Muscle layer of colon (tissue), 2 donors: ENCODE results near the gene CRACR2A.

Experiments
- H3K27ac ChIP-seq: one replicate; pipeline ENCODE4 v1.7.0; 2013; ENCODE audit warnings: low read depth, mild to moderate bottlenecking, low read length, moderate library complexity
- H3K27me3 ChIP-seq, 2 donors: one replicate each; pipeline ENCODE4 v1.7.0; 2013; ENCODE audit warnings: low read length in 2 of 2, mild to moderate bottlenecking in 2 of 2; ENCODE audit not compliant: insufficient read depth in 2 of 2, control insufficient read depth in 1 of 2
- H3K36me3 ChIP-seq: one replicate; pipeline ENCODE4 v1.7.0; 2013; ENCODE audit warnings: mild to moderate bottlenecking, low read length; ENCODE audit not compliant: insufficient read depth
- H3K4me1 ChIP-seq: one replicate; pipeline ENCODE4 v1.7.0; 2013; ENCODE audit warnings: mild to moderate bottlenecking, low read length; ENCODE audit not compliant: insufficient read depth
- H3K4me3 ChIP-seq, 2 donors: one replicate each; pipeline ENCODE4 v1.7.0; 2013; ENCODE audit warnings: low read length in 2 of 2, low read depth in 1 of 2, mild to moderate bottlenecking in 1 of 2, moderate library complexity in 1 of 2
- H3K9ac ChIP-seq: one replicate; pipeline ENCODE4 v1.7.0; 2013; ENCODE audit warnings: low read length
- H3K9me3 ChIP-seq: one replicate; pipeline ENCODE4 v1.7.0; 2013; ENCODE audit warnings: mild to moderate bottlenecking, low read length
- donor health status: abdominal sarcoma.
- donor health status: Adenocarcinoma of cecum.

The CRACR2A gene

DNA sequence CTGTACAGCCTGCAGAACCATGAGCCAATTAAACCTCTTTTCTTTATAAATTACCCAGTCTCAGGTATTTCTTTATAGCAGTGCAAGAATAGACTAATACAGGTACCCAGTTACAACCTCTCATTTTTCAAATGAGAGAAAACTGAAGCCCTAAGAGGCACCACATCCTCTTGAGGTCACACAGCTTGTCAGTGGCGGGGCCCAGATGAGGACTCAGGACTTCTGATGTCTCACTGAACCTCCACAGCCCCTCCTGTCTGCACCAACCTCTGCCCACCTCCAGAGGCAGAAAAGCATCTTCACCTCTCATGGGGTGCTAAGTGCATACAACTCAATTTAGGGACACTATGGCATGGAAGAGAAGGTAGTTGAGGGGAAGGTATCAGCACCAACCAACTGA lies 120.7 kb downstream of the CRACR2A start:
- no peak overlapping the region for H3K4me3 ChIP-seq
- H3K27ac ChIP-seq: no peak overlapping the region

DNA sequence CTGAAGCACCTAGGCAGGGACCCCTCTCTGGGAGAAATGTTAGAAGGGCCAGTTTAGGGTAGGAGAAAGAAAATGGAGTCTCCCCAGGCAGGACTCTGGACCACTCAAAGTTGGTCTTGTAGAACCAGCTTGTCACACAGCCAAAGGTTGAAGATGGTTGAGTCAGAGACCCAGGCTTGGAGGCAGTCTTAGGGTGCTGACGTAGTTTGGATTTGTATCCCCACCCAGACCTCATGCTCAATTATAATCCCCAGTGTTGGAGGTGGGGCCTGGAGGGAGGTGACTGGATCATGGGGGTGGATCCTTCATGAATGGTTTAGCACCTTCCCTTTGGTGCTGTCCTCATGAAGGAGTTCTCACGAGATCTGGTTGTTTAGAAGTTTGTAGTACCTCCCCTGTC lies 121.2 kb downstream of the CRACR2A start:
- Histone ChIP-seq H3K9ac (no peak overlapping the region), H3K36me3 (no peaks in the 10 kb centered on the region), H3K4me1 (no peaks in the 10 kb centered on the region), H3K27ac (no peak overlapping the region), H3K27me3 (no peaks in the 10 kb centered on the region), H3K4me3 (no peak overlapping the region), H3K9me3 (no peaks in the 10 kb centered on the region)

More for the DNA sequence above, 120.7 kb downstream of the CRACR2A start:
- Histone ChIP-seq H3K36me3 (no peaks in the 10 kb centered on the region), H3K27me3 (no peaks in the 10 kb centered on the region), H3K4me1 (no peaks in the 10 kb centered on the region), H3K9me3 (no peaks in the 10 kb centered on the region), H3K9ac (no peak overlapping the region)

DNA sequence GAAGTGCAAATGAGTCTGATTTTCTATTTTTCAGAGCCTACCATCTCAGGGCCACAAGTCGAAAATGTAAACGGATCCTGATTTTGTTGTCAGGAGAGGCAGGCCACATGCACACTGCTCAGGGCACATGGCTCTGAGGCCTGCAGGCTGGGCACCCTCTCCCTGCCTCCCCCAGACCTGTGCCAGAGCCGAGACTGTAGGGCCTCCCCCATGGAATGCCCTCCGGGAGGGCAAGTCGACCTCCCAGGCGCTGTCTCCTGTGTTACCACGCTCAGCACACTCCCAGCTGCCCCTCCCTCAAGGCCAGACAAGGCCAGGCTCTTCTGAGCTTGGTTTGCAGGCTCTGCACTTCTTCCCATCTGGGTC lies 121.7 kb downstream of the CRACR2A start:
- Histone ChIP-seq H3K4me1 (no peaks in the 10 kb centered on the region), H3K36me3 (no peaks in the 10 kb centered on the region), H3K27ac (no peak overlapping the region), H3K9me3 (no peaks in the 10 kb centered on the region), H3K4me3 (no peak overlapping the region), H3K27me3 (no peaks in the 10 kb centered on the region), H3K9ac (no peak overlapping the region)

DNA sequence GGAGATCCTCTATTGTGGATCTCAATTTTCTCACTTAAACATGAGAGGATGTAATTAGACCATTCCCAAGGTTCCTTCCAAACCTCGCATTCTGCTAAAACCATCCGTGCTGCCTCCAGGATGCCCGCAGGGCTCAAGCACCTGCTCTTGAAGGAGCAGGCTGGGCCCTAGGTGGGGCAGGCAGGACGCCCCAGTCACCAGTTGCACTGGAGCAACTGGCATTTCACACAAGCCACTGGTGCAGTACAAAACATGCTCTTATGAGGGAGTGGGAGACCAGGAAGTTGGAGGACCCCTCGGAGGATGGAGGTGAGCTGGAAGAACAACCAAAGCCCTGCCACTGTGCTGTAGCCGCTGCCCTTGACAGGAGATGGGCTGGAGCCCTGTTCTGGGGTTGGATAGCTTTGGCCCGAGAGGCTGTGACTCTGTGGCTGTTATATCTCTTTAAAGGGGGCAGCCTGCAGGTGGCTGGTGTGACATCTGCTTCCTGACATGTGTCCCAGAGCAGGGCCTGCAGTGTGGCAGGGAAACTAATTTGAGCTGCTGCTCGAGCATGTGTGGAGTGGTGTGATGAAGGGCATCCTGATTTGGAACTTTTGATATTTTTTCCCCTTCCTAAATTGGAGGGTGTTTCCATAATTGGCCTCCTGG lies 122.2 kb downstream of the CRACR2A start:
- Histone ChIP-seq H3K4me3 (no peak overlapping the region), H3K27me3 (no peaks in the 10 kb centered on the region), H3K9ac (no peak overlapping the region), H3K4me1 (no peaks in the 10 kb centered on the region), H3K9me3 (no peaks in the 10 kb centered on the region), H3K36me3 (no peaks in the 10 kb centered on the region), H3K27ac (no peak overlapping the region)

DNA sequence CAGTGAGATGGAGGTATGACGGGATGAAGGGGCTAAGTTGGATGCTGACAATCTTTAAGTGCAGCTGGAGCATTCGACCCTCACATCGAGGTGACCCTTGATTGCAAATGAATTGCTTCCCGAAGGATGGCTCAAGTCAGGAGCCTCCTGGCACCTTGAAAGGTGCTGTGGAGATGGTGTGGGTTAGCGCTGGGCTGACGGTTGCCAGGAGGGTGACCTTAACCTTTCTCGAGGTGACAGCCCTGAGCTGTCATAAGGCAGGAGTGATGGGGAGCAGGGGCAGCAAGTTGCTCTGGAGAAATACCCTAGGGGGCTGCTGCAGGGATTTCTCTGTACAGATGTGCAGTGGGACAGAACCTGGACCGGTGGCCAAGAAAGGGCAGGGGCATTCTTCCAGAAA lies 122.8 kb downstream of the CRACR2A start:
- H3K4me3 ChIP-seq: no peak overlapping the region
- H3K4me1 ChIP-seq: no peaks in the 10 kb centered on the region
- no peak overlapping the region for H3K27ac ChIP-seq
- no peaks in the 10 kb centered on the region for H3K27me3 ChIP-seq
- no peak overlapping the region for H3K9ac ChIP-seq
- H3K36me3 ChIP-seq: no peaks in the 10 kb centered on the region
- H3K9me3 ChIP-seq: no peaks in the 10 kb centered on the region

DNA sequence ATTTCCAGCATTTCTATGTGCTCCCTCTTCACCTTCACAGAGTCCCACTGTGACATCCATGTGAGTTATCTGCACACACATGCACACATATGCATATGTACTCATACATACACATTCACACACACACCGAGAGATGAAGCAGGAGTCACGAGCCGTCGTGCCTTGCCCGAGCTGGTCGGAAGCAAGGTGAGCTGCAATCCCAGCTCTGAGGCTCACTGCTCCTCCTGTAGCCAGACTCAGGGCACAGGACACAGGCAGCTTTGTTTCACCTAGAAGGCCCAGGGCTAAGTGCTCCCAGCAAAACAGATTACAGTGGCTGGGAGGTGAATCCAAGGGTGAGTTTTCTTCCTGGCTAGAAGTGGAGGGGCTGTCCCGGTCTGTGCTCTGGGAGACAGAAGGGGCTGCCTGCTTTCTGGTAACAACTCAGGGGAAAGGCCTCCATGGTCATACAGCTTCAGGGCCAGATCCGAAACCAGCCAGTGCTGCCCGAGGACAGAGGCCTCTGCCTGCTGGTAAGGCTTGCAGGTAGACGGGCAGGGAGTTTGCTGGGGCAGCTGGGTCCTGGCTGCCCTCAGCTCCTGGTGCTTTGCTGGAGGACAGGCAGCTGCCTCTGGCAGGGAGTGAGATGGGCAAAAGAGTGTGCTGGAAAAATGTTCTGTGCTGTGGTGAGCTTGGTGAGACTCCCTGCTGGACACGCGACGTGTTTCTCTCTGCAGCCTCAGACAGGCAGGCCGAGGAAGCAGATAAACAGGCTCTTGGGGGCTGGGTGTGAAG lies 123.7 kb downstream of the CRACR2A start:
- no peak overlapping the region for H3K27ac ChIP-seq
- H3K9me3 ChIP-seq: no peaks in the 10 kb centered on the region
- no peak overlapping the region for H3K4me3 ChIP-seq
- no peaks in the 10 kb centered on the region for H3K36me3 ChIP-seq
- H3K4me1 ChIP-seq: no peaks in the 10 kb centered on the region
- no peak overlapping the region for H3K9ac ChIP-seq
- H3K27me3 ChIP-seq: no peaks in the 10 kb centered on the region

DNA sequence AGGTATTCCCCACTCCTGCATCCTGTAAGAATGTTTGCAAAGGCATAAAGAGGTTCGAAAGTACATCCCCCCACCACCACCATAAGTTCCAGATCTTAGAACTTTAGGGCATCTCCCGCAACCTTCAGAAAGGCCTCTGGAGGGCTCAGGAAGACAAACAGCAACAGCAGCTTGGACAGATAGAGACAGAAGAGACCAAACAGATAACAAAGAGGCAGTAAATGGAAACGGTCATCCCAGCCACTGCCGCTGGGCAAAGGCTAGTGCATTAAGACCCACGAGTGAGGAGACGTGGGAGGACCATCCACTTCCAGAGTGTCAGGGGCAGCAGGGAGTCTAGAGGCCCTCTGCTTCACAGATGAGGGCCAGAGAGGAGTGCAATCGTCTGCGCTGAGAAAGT lies 124.3 kb downstream of the CRACR2A start:
- Histone ChIP-seq H3K27me3 (no peaks in the 10 kb centered on the region), H3K27ac (no peak overlapping the region)

DNA sequence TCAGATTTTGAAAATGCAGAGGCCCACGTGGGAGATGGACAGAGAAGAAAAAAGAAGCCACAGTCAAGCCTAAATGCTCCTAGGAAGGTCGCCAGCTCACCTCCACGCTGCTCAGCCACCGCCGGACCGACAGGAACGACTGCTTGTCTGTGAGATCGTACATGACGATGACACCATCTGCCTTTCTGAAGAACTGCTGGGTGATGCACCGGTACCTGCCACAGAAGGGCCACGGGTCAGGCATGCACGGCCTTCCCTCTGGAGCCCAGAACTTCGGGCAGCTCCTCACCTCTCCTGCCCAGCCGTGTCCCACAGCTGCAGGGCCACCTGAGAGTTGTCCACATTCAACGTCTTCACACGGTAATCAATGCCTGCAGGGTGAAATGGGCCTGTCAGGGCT lies 125.6 kb downstream of the CRACR2A start:
- Histone ChIP-seq H3K36me3 (no peaks in the 10 kb centered on the region), H3K27ac (no peak overlapping the region), H3K4me1 (no peaks in the 10 kb centered on the region)

More for the DNA sequence above, 124.3 kb downstream of the CRACR2A start:
- no peaks in the 10 kb centered on the region for H3K9me3 ChIP-seq
- H3K4me3 ChIP-seq: no peak overlapping the region
- no peak overlapping the region for H3K9ac ChIP-seq
- H3K36me3 ChIP-seq: no peaks in the 10 kb centered on the region
- H3K4me1 ChIP-seq: no peaks in the 10 kb centered on the region

DNA sequence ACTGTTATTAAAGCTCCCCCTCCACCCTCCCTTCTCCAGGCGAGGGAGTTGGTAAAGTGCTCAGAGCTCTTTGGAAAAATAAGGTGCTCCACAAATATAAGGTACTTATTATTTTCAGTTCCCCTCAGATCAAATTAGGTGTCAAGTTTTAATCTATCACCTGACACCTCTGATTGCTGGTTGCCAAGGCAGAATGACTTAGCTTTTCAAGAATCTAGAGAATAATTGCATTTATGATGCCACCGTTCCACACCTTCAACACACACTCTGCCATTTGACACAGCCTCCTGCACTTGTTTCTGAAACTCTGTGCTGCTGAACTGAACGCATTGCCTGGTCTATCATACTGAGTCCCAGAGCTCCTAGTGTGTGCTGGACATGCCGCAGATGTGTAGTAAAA lies 128.6 kb downstream of the CRACR2A start:
- Histone ChIP-seq H3K27me3 (no peaks in the 10 kb centered on the region), H3K9ac (no peak overlapping the region), H3K9me3 (no peaks in the 10 kb centered on the region), H3K27ac (no peak overlapping the region), H3K36me3 (no peaks in the 10 kb centered on the region), H3K4me3 (no peak overlapping the region), H3K4me1 (no peaks in the 10 kb centered on the region)

More for the DNA sequence above, 125.6 kb downstream of the CRACR2A start:
- no peak overlapping the region for H3K9ac ChIP-seq
- no peaks in the 10 kb centered on the region for H3K27me3 ChIP-seq
- H3K4me3 ChIP-seq: no peak overlapping the region
- H3K9me3 ChIP-seq: no peaks in the 10 kb centered on the region

DNA sequence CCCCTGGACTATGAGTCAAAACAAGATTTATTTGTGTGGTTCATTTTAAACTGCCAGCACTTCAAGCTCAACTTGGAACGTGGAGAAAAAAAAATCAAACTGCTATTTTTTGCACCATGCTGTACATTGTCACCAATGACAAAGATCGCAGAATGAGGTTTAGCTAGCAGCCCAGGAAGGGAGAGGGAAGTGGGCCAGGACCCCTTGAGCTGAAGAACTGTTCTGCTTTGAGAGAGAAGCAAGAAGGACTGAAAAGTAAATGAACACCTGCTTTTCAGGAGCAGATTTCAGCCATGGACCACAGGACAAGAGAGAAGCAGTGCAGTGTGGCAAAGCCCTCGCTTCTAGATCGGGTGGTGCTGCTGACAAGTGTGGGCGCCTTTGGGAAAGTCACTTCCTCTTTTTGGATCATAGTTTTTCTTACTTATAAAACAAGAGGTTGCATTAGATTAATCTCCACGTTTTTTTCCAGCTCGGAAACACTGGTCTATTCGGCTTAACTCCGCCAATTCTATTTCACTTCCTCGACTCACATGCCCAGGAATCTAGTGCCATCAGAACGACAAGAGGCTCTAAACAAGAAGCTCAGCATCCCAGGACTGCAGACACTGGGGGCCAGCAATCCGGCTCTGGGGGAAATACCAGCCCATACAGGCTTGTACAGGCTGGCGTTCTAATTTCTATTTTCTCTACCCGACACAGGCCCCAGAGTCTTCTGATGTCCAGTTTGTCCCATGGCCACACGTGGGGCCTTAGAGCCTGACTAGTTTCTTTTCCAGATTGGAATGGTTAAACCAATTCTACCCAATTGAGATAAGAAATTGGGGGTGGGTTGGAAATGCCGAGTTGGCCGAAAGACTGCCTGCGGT lies 129.9 kb downstream of the CRACR2A start:
- Histone ChIP-seq H3K27ac (no peak overlapping the region), H3K36me3 (no peaks in the 10 kb centered on the region), H3K9me3 (no peaks in the 10 kb centered on the region), H3K27me3 (no peaks in the 10 kb centered on the region), H3K4me1 (no peaks in the 10 kb centered on the region), H3K9ac (no peak overlapping the region), H3K4me3 (no peak overlapping the region)

DNA sequence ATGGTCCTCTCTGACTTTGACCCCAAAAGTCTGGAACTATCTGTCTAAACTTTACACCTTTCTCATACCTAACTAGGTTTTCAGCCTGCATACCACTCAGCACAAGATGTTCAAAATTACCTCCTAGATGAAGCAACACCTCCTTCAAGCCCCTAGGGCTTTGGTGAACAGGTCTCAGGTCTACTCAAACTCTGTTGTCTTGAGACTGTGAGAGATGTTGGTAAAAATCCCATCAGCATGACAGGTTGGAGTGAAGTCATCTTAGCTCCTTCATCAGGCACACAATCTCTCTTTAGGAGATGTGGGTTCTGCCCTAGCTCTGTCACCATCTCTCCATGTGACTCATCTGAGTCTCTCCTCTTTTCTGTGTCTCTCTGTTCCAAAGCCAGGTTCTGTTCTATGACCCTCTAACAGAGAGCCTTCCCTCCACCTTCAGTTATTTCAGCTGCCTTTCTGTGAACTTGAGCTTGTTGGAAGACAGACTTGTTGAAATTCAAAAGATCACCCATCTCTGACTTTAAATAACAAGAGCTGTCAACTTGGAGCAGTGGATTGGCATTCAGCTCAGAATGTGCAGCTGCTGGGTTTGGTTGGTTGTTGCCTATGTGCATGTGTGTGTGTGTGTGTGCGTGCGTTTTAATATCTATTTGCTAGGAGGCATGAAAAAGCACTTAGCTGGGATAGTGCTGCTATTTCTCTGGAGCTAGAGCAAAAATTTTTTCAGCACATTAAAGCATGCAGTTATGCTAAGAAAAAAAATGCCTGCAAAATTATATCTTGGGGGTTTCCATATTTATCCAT lies 130.7 kb downstream of the CRACR2A start:
- H3K9ac ChIP-seq: no peak overlapping the region
- no peaks in the 10 kb centered on the region for H3K4me1 ChIP-seq
- no peaks in the 10 kb centered on the region for H3K27me3 ChIP-seq
- no peak overlapping the region for H3K27ac ChIP-seq
- H3K36me3 ChIP-seq: no peaks in the 10 kb centered on the region
- no peaks in the 10 kb centered on the region for H3K9me3 ChIP-seq
- H3K4me3 ChIP-seq: no peak overlapping the region
